Measurements from ENCODE around the gene CRYGD.
"Not testable (repeated sequence)": the region's sequence is repeated elsewhere in the genome, so short reads cannot be mapped to it uniquely, and the experiment has no call there.

The CRYGD gene

DNA sequence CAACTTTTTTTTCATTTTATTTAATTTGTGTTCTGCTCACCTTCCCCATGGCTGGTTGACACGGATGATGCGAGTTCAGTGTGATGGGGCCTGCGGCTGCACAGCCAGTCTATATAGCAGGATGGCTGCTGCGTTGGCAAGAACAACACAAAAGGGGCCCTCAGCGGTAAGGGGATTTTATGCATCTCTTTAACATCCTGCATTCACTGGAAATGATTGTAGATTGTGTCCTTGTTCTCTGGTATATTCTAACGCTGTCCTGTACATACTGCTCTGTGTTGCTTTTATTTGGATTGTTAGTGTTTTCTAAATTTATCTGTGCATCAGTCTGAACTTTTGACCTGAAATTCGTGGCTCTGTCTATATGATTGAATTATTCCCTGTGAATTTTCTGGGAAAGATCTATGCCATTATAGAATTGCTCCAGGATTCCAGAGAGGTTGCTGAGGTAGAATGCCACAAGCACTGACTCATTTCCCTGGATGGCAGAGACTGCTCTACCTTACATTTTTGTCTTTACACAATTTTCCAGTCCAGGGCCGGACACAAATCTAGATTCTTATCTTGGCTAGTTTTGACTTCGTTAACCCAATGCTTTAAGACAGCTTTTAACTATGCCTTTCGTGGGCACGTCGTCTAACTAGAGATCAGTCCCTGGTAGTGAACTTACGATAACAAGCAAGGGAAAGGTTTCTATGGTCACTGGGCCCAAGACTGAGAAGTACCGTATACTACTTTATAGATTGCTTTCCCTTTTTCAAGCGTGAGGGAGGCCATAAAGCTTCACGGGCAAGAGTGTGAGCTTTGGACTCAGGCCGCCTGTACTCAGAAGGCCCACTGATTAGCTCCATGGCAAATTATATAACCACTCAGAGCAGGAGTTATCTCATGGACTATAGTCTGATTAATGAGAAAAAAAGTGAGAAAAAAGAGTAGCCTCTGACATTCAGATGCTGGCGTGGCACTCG, 5.7 kb upstream of the CRYGD start, which contains the start of gene CRYGC:
TSS of gene CRYGC (minus strand) at position 85 of the 968 bp plus-strand sequence. CDS start at position 49, 36 bp downstream.
- no peak for DNase-seq (ENCODE audit: low read depth, low spot score)

DNA sequence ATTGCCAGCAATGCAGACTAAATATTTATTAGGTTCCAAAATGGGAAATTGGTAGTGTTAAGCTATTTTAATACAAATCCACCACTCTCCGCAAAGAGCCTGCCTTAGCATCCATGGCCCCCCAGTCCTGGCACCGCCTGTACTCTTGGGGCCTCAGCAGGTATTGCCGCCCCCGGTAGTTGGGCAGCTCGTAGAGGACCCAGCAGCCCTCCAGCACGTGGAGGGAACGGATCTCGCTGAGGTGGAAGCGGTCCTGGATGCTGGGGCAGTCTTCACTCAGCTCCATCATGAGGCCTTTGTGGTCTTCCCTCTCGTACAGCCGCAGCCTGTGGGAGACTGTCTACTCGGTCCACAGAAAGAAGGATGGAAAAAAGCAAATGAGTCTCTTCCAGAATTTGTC, 3.8 kb upstream of the CRYGD start:
- DNase-seq (ENCODE audit: low read depth, low spot score), result no peak

DNA sequence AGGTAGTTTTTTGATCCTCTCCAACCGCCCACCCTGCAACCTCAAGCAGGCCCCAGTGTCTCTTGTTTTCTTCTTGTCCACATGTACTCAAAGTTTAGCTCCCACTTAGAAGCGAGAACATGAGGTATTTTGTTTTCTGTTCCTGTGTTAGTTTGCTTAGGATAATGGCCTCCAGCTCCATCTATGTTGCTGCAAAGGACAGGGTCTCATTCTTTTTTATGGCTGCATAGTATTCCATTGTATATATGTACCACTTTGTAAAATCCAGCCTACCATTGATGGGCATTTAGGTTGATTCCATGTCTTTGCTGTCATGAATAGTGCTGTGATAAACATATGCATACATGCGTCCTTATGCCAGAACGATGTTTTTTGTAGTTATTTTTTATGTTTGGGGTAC, 2.8 kb upstream of the CRYGD start:
- no peak for DNase-seq (ENCODE audit: low read depth, low spot score)

DNA sequence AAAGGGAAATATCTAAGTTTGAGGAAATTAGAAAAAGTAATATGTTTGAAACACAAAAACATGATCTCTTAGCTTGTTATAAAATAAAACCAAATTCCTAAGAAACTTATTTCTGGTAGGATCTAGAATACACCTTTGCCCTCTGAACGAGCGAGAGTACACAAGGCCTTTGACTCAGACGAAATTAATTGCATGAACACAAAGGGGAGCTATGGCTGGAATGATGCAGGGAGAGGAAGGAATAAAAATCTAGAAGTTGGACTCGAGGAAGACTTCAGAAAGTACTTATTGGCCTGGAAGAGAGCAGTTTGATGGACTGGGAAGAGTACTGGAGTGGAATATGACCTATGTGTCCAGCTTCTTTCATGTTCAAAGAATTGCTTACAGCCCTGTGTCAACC, 927 bp upstream of the CRYGD start:
- no peak for DNase-seq (ENCODE audit: low read depth, low spot score)

DNA sequence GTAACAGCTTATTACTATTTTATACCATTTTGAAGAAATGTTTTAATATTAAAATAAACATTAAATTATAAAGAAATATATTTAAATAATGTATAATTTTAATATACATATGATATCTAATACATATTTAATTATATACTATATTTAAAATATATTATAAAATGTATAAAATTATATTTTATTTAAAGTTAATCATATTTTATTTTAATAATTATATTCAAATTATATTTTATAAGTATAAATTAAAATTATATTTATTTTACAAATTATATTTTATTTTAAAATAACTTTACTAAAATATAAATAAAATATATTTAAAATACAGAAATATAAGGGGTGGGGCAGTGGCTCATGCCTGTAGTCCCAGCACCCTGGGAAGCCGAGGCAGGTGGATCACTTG, 2.1 kb downstream of the CRYGD start:
- no peak for DNase-seq (ENCODE audit: low read depth, low spot score)

DNA sequence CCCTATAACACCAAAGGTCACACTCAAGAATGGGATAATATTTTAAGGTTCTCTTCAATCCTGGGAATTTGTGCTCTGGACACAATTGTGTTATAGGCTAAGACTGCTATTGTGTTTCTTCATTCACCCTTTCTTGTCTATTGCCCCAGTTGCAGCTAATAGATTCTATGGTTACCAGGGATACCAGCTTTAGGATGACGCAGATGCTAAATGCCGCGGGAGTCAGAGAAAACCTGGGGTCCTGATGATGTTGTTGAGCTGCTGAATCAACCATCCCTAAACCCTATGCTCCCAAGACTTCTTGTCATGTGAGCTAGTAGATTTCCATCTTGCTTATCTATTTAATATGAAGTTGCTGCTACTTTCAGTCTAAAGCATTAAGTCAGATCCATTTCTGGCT, 5.4 kb downstream of the CRYGD start:
- no peak for DNase-seq (ENCODE audit: low read depth, low spot score)

DNA sequence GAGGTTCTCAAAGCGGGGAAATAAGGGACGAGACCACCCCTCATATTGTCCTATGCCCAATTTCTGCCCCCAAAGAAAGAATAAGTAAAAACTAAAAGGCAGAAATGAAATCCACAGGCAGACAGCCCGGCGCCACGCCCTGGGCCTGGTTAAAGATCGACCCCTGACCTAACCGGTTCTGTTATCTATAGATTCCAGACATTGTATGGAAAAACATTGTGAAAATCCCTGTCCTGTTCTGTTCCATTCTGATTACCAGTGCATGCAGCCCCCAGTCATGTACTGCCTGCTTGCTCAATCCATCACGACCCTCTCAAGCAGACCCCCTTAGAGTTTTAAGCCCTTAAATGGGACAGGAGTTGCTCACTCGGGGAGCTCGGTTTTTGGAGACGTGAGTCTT, 6.9 kb downstream of the CRYGD start:
- not testable (repeated sequence) for DNase-seq (ENCODE audit: low read depth, low spot score)

DNA sequence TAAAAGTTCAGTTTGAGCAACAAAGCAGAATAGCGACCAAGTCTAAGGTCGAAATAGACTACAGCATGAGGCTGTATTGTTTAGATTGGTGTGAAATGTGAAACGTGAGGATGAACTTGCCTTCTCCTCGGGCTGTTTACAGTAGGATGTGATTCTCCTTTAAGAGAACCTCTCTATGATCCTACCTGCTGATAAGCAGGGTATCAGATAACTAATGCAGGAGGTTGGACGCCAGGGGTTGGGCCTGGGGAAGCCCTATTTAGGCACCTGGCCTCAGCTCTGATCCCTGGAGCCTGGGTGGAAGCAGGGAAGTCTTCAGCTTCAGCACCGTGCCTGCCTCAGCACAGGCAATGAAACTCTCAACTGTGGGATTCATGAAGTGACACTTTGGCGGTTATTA, 11.4 kb downstream of the CRYGD start:
- no peak for DNase-seq (ENCODE audit: low read depth, low spot score)

DNA sequence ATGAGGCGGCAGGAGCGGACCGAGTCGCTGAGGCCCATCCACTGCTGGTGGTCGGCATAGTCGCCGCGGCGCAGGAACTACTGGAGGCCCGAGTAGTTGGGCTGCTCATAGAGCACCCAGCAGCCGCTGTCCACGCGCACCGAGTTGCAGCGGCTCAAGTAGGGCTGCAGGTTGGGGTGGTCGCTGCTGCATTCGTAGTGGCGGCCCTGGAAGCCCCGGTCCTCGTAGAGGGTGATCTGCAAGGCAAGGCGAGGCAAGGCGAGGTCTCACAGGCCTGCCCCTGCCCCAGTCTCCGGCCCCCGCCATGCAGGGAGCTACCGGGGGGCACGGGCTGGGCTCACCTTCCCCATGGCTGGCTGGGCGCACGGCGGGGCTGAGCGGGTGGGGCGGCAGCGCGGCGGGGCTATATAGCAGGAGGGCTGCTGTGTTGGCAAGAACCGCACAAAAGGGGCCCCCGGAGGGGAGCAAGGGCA, 12.0 kb downstream of the CRYGD start:
- DNase-seq (ENCODE audit: low read depth, low spot score), result not testable (repeated sequence)

DNA sequence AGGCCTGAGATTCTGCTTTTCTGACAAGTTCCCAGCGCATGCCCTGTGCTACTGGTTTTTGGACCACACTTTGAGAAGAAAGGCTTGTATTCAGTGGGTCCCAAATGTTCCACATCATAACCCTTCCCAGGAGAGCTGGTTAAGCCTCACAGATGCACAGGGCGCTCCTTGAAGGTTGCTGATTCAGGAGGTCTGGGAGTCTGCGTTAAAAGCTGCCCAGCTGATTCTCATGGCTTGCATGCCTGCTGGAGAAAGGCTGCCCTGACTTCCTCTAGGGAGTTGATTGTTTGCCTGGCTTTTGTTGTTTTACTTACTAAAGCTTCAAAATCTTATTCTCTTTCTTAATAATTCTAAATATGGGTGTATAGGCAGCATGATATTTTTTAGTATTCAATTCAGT, 20.7 kb downstream of the CRYGD start:
- DNase-seq (ENCODE audit: low read depth, low spot score), result no peak

DNA sequence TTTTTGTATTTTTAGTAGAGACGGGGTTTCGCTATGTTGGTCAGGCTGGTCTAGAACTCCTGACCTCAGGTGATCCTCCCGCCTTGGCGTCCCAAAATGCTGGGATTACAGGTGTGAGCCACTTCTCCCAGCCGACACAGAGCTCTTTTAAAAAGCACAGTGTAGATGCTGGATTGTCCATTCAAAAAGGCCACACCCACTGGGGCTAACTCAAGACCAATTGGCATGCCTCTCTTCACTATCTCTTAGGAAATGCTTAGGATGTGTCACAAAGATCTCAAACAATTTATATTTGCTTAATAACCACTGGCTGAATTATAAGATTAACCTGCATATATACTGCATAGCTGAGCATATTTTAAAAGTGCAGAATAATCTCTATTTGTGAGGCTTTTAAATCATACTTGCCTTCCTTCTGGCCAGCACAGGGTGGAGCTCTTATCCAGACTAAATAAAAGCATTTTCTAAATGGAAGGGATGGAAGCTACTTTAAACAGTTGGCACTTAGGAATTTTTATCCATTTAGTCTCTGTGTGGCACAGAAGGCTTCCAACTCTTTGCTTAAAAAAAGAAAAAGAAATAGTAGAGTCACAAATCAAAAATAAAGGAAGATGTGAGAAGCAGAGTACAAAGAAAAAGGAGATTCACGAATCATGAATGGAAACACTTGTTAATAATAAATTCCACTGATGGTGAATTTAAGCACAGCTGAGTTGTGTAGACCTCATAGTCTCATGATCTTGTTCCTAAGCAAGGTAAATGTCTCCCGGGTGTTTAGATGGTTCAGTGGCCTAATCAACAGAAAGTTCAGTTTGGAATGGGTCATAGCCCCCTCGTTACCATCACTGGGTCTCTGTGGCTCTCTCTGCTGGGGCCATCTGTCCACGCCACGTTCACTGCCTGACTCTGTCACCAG, 22.4 kb downstream of the CRYGD start:
- no peak for DNase-seq (ENCODE audit: low read depth, low spot score)

DNA sequence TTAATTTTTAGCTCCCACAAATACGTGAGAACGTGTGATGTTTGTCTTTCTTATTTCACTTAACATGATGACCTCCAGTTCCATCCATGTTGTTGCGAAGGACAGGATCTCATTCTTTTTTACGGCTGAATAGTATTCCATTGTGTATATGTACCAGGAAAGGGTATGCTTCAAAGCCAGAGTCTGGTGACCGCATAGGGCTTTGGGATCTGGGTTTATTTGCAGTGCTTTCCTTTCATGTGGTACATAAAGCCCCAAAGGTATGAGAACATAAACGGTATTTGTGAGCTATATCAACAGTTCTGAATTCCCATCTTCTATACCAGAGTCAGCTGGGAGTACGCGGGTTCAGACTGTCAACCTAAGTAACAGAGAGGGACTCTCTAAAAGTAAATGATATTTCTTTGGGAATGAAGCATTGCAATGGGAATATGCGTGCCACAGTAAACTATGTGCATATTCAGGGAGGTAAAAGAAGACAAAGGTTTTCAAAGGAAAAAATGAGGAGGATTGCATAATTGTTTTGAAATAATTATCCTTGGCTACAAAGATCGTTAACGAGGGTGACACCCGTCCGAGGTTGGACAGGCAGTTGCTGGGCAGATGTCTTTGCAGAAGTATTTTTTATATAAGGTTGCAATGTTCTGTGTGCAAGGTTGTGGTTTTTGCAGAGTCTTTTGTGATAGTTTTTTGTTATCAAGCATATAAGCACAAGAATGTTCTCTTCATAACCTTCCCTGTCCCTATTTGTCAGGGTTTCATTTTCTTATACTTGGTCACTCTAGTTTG, 24.4 kb downstream of the CRYGD start:
- no peak for DNase-seq (ENCODE audit: low read depth, low spot score)

DNA sequence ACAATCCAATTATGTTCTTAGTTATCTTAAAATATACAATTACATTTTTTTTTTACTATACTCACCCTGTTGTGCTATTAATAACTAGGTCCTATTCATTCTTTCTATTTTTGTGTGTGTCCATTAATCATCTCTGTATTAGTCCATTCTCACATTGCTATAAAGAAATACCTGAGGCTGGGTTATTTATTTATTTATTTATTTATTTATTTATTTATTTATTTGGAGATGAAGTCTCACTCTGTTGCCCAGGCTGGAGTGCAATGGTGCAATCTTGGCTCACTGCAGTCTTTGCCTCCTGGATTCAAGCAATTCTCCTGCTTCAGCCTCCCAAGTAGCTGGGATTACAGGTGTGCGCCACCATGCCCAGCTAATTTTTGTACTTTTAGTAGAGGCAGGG, 25.6 kb downstream of the CRYGD start:
- DNase-seq (ENCODE audit: low read depth, low spot score), result not testable (repeated sequence)

DNA sequence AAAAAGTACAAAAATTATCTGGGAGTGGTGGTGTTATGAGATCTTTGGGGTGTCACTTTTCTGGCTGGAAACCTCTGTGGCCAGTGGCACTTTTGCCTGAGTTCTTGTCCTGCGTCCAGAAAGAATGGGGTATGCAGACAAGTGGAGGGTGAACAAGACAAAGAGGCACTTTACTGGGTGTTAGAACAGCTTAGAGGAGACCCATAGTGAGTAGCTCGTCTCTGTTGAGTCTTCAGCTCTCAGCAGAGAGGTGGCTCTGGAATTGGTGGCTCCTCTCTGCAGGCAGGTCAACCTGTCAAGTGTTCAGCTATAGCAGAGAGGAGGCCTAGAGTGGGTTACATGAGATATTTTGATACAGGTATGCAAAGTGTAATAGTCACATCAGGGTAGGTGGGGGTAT, 26.1 kb downstream of the CRYGD start:
- DNase-seq (ENCODE audit: low read depth, low spot score), result no peak

DNA sequence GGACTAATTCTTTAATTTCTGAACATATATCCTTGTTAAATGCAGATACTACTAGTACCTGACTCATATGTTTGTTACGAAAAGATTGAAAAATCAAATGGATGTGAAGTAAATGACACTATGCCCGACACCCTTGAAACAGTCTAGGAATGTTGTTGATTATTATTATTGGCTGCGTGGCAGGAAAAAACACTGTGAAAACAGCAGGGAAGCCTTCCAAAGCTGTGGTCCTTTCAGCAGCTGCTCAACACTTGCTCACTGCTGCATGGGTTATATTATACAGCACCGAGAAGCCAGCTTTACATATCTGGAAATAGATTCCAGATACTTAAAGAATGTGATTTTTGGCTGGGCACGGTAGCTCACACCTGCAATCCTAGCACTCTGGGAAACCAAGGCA, 26.5 kb downstream of the CRYGD start:
- DNase-seq (ENCODE audit: low read depth, low spot score), result no peak

DNA sequence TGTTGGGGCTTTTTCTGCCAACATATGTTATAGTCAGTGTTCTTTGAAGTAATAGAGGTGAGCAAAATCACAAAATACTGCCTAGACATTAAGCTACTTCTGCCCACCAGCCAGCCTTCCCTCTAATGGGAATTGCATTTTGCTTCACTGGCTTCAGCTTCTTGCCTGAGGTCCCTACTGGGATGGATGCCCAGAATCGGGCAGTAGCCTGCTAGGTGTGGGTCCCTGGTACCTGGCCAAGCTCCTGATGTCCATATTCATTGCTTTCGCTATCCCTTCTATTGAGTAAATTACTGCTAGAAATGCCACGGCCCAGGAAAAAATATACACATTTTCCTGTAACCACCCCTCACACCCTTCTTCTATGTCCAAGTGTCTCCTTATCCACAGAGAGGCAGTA, 27.0 kb downstream of the CRYGD start:
- DNase-seq (ENCODE audit: low read depth, low spot score), result no peak

DNA sequence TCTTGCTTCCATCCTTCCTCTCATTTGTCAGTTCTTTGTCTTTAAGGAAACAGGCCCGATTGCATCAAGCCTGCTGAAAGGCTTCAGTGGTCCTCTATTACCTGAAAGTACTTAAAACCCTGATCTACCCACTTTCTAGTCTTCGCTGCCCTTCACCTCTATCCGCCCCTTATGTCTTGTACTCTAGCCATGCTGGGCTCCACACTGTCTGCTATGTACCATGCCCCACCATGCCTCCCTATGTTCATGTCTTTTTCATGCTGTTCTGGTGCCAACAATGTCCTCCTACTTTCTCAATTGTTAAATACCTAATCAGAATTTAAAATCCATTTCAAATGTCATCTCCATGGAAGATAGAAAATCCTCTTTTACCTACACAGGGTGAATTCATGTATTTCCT, 28.2 kb downstream of the CRYGD start:
- DNase-seq (ENCODE audit: low read depth, low spot score), result no peak

DNA sequence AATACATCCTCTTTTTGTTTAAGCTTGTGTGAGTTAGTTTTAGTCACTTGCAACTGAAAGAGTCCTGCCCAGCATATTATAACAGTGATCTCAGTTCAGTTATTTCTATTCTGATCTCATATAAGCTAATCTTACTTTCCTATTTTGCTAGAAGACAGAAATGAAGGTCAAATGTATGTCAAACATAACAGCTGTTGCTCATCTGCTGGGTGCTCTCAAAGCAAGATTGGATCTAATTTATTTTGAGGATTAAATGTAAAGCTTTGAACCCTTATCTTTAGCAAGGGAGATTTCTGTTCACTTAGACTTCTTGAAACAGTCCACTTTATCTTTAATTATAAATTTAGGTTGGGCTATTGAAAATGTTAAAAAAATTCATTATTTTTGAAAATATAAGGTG, 31.2 kb downstream of the CRYGD start:
- no peak for DNase-seq (ENCODE audit: low read depth, low spot score)

DNA sequence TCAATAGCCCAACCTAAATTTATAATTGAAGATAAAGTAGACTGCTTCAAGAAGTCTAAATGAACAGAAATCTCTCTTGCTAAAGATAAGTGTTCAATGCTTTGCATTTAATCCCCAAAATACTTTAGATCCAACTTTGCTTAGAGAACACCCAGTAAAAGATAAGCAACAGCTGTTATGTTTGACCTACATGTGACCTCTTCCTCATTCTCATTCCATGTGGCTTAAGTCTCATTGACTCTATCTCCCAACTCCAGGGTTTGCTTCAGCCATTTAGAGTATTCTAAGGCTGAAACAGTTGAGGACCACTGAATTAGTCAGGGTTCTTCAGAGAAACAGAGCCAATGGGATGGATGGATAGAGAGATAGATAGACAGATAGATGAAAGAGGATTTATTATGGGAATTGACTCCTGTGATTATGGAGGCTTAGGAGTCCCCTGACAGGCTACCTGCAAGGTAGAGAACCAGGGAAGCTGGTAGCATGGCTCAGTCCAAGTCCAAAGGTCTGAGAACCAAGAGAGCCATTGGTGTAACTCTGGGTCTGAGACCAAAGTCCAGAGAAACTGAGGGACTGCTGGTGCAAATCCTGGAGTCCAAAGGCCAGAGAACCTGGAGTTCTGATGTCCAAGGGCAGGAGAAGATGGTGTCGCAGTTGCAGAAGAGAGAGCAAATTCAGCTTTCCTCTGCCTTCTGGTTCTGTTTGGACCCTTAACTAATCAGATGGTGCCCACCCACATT, 32.1 kb downstream of the CRYGD start:
- DNase-seq (ENCODE audit: low read depth, low spot score), result no peak

DNA sequence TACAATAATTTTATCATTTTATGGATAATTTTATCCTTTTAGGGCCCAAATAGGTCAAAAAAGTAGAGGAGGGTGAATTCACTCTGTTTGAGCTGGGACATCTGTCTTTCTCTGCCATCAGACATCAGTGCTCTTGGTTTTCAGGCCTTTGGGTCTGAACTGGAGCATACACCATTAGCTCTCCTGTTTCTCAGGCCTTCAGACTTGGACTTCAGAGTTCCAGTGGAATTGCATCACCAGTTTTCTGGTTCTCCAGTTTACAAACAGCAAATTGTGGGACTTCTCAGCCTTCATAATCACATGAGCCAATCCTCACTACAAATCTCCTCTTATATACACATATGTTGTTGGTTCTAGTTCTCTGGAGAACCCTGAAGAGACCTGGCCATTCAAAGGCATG, 33.9 kb downstream of the CRYGD start:
- DNase-seq (ENCODE audit: low read depth, low spot score), result no peak

DNA sequence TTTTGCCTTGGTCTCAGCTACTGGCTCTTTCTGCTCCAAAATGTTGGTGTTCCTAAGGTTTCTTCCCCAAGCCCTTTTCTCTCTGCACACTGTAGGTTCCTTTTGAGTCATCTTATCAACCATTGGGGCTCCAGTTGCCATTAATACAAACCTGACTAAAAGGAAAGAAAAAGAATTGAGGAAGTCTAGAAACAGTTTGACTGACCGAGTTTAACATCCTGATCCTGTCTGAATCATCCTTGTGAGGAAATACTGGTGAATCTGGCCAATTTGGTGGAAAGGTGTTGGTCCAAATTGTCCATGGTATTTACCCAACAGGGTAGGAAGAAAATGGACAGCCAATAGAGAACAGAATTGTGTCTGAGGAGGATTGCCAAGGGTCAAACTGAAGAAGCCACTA, 38.3 kb downstream of the CRYGD start:
- no peak for DNase-seq (ENCODE audit: low read depth, low spot score)

Measured in brain pericyte (primary cell).